ENCODE results near the gene CHD1L. TPM values are rescaled to one million over a fixed set of nuclear protein-coding genes. Genes with fewer than 3 reads are reported as not detected.

CHD1L gene
- total and polyA plus RNA-seq, 2 of the 13 experiments (the other 11 are each of a cell fraction or from before 2014, with no cell fraction given): 74.3 to 111 TPM

DNA sequence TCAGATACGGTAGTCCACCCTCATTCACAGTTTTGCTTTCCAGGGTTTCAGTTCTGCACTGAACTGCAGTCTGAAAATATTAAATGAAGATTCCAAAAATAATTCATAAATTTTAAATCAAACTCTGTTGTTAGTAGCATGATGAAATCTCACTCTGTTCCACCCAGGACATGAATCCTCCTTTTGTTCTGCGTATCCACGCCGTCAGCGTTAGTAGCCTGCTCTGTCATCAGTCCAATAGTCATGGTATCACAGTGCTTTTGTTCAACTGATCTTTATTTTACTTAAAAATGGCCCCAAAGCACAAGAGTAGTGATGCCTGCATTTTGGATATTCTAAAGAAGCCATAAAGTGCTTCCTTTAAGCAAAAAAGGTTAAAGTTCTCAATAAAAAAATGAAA lies 23.9 kb downstream of the CHD1L start:
- intact Hi-C loops (cut with micrococcal nuclease; ENCODE audit: unreplicated experiment): no loop called here
- no peak for TF ChIP-seq ZNF615 (CRISPR knock-in tag; IDR thresholded peaks at IDR 0.05; ENCODE audit: borderline replicate concordance)
- TF ChIP-seq NFE2 (CRISPR knock-in tag; IDR thresholded peaks at IDR 0.05): no peak
- TF ChIP-seq, protein P1, sequence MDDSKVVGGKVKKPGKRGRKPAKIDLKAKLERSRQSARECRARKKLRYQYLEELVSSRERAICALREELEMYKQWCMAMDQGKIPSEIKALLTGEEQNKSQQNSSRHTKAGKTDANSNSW (CRISPR knock-in tag; IDR thresholded peaks at IDR 0.05; ENCODE audit: borderline replicate concordance): no peak
- TF ChIP-seq ESRRA (CRISPR knock-in tag; IDR thresholded peaks at IDR 0.05; ENCODE audit: low read depth): no peak
- TF ChIP-seq, protein P2, sequence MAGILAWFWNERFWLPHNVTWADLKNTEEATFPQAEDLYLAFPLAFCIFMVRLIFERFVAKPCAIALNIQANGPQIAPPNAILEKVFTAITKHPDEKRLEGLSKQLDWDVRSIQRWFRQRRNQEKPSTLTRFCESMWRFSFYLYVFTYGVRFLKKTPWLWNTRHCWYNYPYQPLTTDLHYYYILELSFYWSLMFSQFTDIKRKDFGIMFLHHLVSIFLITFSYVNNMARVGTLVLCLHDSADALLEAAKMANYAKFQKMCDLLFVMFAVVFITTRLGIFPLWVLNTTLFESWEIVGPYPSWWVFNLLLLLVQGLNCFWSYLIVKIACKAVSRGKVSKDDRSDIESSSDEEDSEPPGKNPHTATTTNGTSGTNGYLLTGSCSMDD (CRISPR knock-in tag; IDR thresholded peaks at IDR 0.05): no peak
- TF ChIP-seq, protein P3, sequence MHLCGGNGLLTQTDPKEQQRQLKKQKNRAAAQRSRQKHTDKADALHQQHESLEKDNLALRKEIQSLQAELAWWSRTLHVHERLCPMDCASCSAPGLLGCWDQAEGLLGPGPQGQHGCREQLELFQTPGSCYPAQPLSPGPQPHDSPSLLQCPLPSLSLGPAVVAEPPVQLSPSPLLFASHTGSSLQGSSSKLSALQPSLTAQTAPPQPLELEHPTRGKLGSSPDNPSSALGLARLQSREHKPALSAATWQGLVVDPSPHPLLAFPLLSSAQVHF (CRISPR knock-in tag; IDR thresholded peaks at IDR 0.05): no peak
- TF ChIP-seq CBX5 (CRISPR knock-in tag; IDR thresholded peaks at IDR 0.05; ENCODE audit: borderline replicate concordance): no peak
- TF ChIP-seq ZNF12 (CRISPR knock-in tag; IDR thresholded peaks at IDR 0.05): no peak
- no peak for TF ChIP-seq ADNP (CRISPR knock-in tag; IDR thresholded peaks at IDR 0.05)
- TF ChIP-seq HOXA7 (CRISPR knock-in tag; IDR thresholded peaks at IDR 0.05): no peak
- no peak for TF ChIP-seq ZNF382 (CRISPR knock-in tag; IDR thresholded peaks at IDR 0.05; ENCODE audit: borderline replicate concordance)
- TF ChIP-seq, protein P4, sequence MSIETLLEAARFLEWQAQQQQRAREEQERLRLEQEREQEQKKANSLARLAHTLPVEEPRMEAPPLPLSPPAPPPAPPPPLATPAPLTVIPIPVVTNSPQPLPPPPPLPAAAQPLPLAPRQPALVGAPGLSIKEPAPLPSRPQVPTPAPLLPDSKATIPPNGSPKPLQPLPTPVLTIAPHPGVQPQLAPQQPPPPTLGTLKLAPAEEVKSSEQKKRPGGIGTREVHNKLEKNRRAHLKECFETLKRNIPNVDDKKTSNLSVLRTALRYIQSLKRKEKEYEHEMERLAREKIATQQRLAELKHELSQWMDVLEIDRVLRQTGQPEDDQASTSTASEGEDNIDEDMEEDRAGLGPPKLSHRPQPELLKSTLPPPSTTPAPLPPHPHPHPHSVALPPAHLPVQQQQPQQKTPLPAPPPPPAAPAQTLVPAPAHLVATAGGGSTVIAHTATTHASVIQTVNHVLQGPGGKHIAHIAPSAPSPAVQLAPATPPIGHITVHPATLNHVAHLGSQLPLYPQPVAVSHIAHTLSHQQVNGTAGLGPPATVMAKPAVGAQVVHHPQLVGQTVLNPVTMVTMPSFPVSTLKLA (IDR thresholded peaks at IDR 0.05): no peak
- no peak overlapping the region for H3K4me3 ChIP-seq (replicated peaks in 1 of 3; ENCODE audit: insufficient read depth in 1 of 3, low read depth in 2 of 3, low read length in 3 of 3)
- no peak for FAIRE-seq
- no peaks in the 10 kb centered on the region for H3K4me1 ChIP-seq (ENCODE audit: insufficient read depth, low read length)
- no peak overlapping the region for H2AFZ ChIP-seq (ENCODE audit: low read length)
- ATAC-seq: no peak
- no peak for DNase-seq (ENCODE audit: low spot score)
- BruUV-seq (replicated peaks): no TSS peak
- CTCF ChIA-PET (ENCODE audit: low intra/inter-chr PET ratio, low total read pairs): no interaction called here
- H3K27me3 ChIP-seq (ENCODE audit: control insufficient read depth in 1 of 2, insufficient read depth in 2 of 2, low read length in 2 of 2): no peaks in the 10 kb centered on the region
- no peak overlapping the region for H3K27ac ChIP-seq (ENCODE audit: extremely low read length, insufficient read depth, low read length)
- H4K20me1 ChIP-seq (ENCODE audit: insufficient read depth, low read length): no peaks in the 10 kb centered on the region
- H3K9me3 ChIP-seq (ENCODE audit: low read length): no peaks in the 10 kb centered on the region
- H3K79me2 ChIP-seq (ENCODE audit: insufficient read depth, low read length): peaks cover 2% of the 10 kb centered on the region
- peaks cover 26 to 93% of the 10 kb centered on the region in 2 experiments for H3K36me3 ChIP-seq (replicated peaks in 1 of 2; ENCODE audit: control insufficient read depth in 1 of 2, insufficient read depth in 2 of 2, low read length in 2 of 2)
- WGBS (ENCODE audit: low lambda C conversion rate): 98% methylated on average over 5 of the region's 5 CpGs
- in situ Hi-C loops (cut with HindIII; ENCODE audit: extremely low pct_ligation_motif_present, low pct_unique_long_range_greater_than_20kb): no loop called here
- no peak overlapping the region for H3K4me2 ChIP-seq (ENCODE audit: low read depth, low read length)
- H3K9ac ChIP-seq (ENCODE audit: insufficient read depth, low read depth, low read length): no peak overlapping the region
- POLR2A ChIA-PET: no interaction called here
